Trophoblast cell (in vitro differentiated cells and primary cell): ENCODE measurements around the gene C2orf69.

Source experiments
- DNase-seq, 2 donors: peaks; one replicate each; pipeline ENCODE4 v3.0.0-alpha.2; 2016
- H2AFZ ChIP-seq: 2 replicates; pipeline ENCODE4 v1.6.1; 2013; ENCODE audit warnings: low read length, moderate library complexity, mild to moderate bottlenecking; ENCODE audit not compliant: insufficient read depth, poor library complexity
- H2AK5ac ChIP-seq: 2 replicates; pipeline ENCODE4 v1.6.1; 2013; ENCODE audit warnings: mild to moderate bottlenecking, low read length
- H2BK120ac ChIP-seq: 2 replicates; pipeline ENCODE4 v1.6.1; 2013; ENCODE audit warnings: low read length, mild to moderate bottlenecking, moderate library complexity; ENCODE audit not compliant: insufficient read depth, poor library complexity
- H2BK12ac ChIP-seq: 2 replicates; pipeline ENCODE4 v1.6.1; 2013; ENCODE audit warnings: mild to moderate bottlenecking, low read length, moderate library complexity
- H2BK5ac ChIP-seq: 2 replicates; pipeline ENCODE4 v1.6.1; 2013; ENCODE audit warnings: low read length, low read depth, moderate library complexity, mild to moderate bottlenecking; ENCODE audit not compliant: poor library complexity
- H3K14ac ChIP-seq: 2 replicates; pipeline ENCODE4 v1.6.1; 2013; ENCODE audit warnings: mild to moderate bottlenecking, low read length
- H3K18ac ChIP-seq: 2 replicates; pipeline ENCODE4 v1.6.1; 2013; ENCODE audit warnings: mild to moderate bottlenecking, low read length
- H3K23ac ChIP-seq: 2 replicates; pipeline ENCODE4 v1.6.1; 2013; ENCODE audit warnings: low read length
- H3K27ac ChIP-seq: 2 replicates; pipeline ENCODE4 v1.5.1; 2013; ENCODE audit warnings: low read depth, mild to moderate bottlenecking, inconsistent platforms, low read length, moderate library complexity
- H3K27me3 ChIP-seq: 2 replicates; pipeline ENCODE4 v1.6.1; 2013; ENCODE audit warnings: inconsistent platforms, mild to moderate bottlenecking, low read length, moderate library complexity; ENCODE audit not compliant: insufficient read depth
- H3K36me3 ChIP-seq, 2 experiments: 1 replicate in 1 of 2; 2 replicates in 1 of 2; pipeline ENCODE4 v1.6.1; 2013; ENCODE audit warnings: low read length in 2 of 2, mild to moderate bottlenecking in 2 of 2, moderate library complexity in 1 of 2; ENCODE audit not compliant: insufficient read depth in 2 of 2, control insufficient read depth in 1 of 2
- H3K4ac ChIP-seq: 2 replicates; pipeline ENCODE4 v1.6.1; 2013; ENCODE audit warnings: low read depth, mild to moderate bottlenecking, low read length, moderate library complexity
- H3K4me1 ChIP-seq, 2 experiments: 1 replicate in 1 of 2; 2 replicates in 1 of 2; pipeline ENCODE4 v1.6.1; 2013; ENCODE audit warnings: low read length in 2 of 2, mild to moderate bottlenecking in 2 of 2, moderate library complexity in 1 of 2; ENCODE audit not compliant: insufficient read depth in 2 of 2, control insufficient read depth in 1 of 2
- H3K4me2 ChIP-seq: 2 replicates; pipeline ENCODE4 v1.6.1; 2013; ENCODE audit warnings: inconsistent platforms, mild to moderate bottlenecking, low read length, moderate library complexity
- H3K4me3 ChIP-seq: 2 replicates; pipeline ENCODE4 v1.5.1; 2013; ENCODE audit warnings: mild to moderate bottlenecking, low read depth, low read length, inconsistent platforms
- H3K79me1 ChIP-seq: one replicate; pipeline ENCODE4 v1.6.1; 2013; ENCODE audit warnings: low read length
- H3K79me2 ChIP-seq: 2 replicates; pipeline ENCODE4 v1.6.1; 2013; ENCODE audit warnings: low read length, mild to moderate bottlenecking; ENCODE audit not compliant: control insufficient read depth, insufficient read depth, poor library complexity
- H3K9ac ChIP-seq: 2 replicates; pipeline ENCODE4 v1.6.1; 2013; ENCODE audit warnings: mild to moderate bottlenecking, low read length
- H3K9me3 ChIP-seq: 2 replicates; pipeline ENCODE4 v1.6.1; 2013; ENCODE audit warnings: low read depth, mild to moderate bottlenecking, control low read depth, inconsistent platforms, low read length; ENCODE audit not compliant: insufficient read depth
- H4K12ac ChIP-seq: 2 replicates; pipeline ENCODE4 v1.6.1; 2013; ENCODE audit warnings: low read depth, mild to moderate bottlenecking, low read length, moderate library complexity
- H4K8ac ChIP-seq: 2 replicates; pipeline ENCODE4 v1.6.1; 2013; ENCODE audit warnings: low read depth, mild to moderate bottlenecking, low read length, moderate library complexity
- H4K91ac ChIP-seq: one replicate; pipeline ENCODE4 v1.6.1; 2013; ENCODE audit warnings: low read depth, mild to moderate bottlenecking, low read length, moderate library complexity
- WGBS: extraction: QIAGEN DNeasy Blood & Tissue Kit; methylation state at CpG from one replicate; pipeline ENCODE4 v1.1.7; 2013; ENCODE audit warnings: missing lambda C conversion rate; ENCODE audit not compliant: insufficient read length, insufficient coverage; ENCODE audit errors: extremely low coverage; 5-methylcytosine and 5-hydroxymethylcytosine counted together

C2orf69 gene

GRCh38 chr2:199958014-199958413, 46.9 kb downstream of the C2orf69 start:
- no peak for DNase-seq
- Histone ChIP-seq H4K91ac (no peak overlapping the region), H3K9me3 (no peaks in the 10 kb centered on the region), H3K9ac (no peak overlapping the region), H3K27me3 (no peaks in the 10 kb centered on the region), H4K12ac (no peak overlapping the region), H2AK5ac (no peak overlapping the region), H3K14ac (no peak overlapping the region), H3K4me3 (no peak overlapping the region), H2BK120ac (no peak overlapping the region), H3K79me1 (peaks cover 10% of the 10 kb centered on the region), H2BK5ac (no peak overlapping the region), H2AFZ (no peak overlapping the region), H3K27ac (no peak overlapping the region), H4K8ac (no peak overlapping the region), H3K79me2 (peaks cover 14% of the 10 kb centered on the region), H3K23ac (no peak overlapping the region), H2BK12ac (no peak overlapping the region), H3K4me1 (peaks cover 0 to 8% of the 10 kb centered on the region in 2 experiments), H3K4ac (peak overlapping the region; percentile 78), H3K4me2 (no peak overlapping the region), H3K18ac (no peak overlapping the region), H3K36me3 (peaks cover 6 to 9% of the 10 kb centered on the region in 2 experiments)
- no CpG with 5 or more reads among the region's 4 CpGs for WGBS

DNA sequence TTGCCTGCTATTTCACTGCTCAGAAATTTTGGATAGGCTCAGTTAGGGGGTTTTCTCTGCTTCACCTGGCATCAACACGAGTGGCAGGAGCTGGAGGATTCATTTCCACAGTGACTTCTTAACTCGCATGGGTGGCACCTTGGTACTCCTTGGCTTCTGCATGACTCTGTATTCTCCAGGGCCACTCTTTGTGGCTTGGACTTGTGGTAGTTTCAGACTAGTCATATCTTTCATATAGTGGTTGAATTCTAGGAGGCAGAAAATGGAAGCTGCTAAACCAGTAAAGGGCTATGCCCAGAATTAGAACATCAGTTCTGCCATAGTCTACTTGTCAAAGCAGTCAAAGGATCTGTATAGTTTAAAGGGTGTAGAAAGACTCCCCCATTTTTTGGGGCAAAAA, 51.1 kb downstream of the C2orf69 start:
- DNase-seq, result no peak
- no peaks in the 10 kb centered on the region for H3K9me3 ChIP-seq
- peaks cover 14% of the 10 kb centered on the region in 2 experiments for H3K36me3 ChIP-seq
- no peak overlapping the region for H3K9ac ChIP-seq
- H4K12ac ChIP-seq, result no peak overlapping the region
- no peaks in the 10 kb centered on the region for H3K79me2 ChIP-seq
- H2AFZ ChIP-seq, result no peak overlapping the region
- no peak overlapping the region for H3K18ac ChIP-seq
- H3K4me1 ChIP-seq, result no peaks in the 10 kb centered on the region
- no peak overlapping the region for H2BK5ac ChIP-seq
- H3K27me3 ChIP-seq, result no peaks in the 10 kb centered on the region
- no peak overlapping the region for H3K23ac ChIP-seq
- H2AK5ac ChIP-seq, result no peak overlapping the region
- no peak overlapping the region for H2BK12ac ChIP-seq
- no CpG with 5 or more reads among the region's 2 CpGs for WGBS
- H2BK120ac ChIP-seq, result no peak overlapping the region
- no peaks in the 10 kb centered on the region for H3K79me1 ChIP-seq
- H3K27ac ChIP-seq, result no peak overlapping the region
- H3K4ac ChIP-seq, result no peak overlapping the region
- no peak overlapping the region for H3K4me3 ChIP-seq
- no peak overlapping the region for H3K14ac ChIP-seq
- no peak overlapping the region for H4K8ac ChIP-seq
- no peak overlapping the region for H4K91ac ChIP-seq
- H3K4me2 ChIP-seq, result no peak overlapping the region

DNA sequence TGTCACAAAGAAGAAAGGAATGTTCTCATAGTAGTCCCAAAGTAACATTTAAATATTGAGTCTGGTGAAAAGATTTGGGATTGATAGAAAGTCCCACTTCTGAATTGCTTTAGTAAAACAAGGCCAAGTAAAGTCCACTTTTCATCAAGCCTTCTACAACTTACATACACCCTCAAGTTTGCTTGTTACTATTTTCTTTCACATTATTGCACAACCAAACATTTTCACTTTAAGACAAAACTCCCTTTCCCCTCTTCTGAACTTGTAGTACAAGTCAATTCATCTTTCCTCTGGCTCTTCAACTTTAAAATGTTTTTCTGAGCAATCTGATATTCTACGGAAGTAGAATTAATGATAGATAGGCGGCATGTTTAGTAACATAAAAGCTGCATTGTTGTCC, 55.3 kb downstream of the C2orf69 start:
- H3K27me3 ChIP-seq, result no peaks in the 10 kb centered on the region
- H3K79me2 ChIP-seq, result no peaks in the 10 kb centered on the region
- H3K4ac ChIP-seq, result no peak overlapping the region
- no peak overlapping the region for H2AK5ac ChIP-seq
- no CpG with 5 or more reads among the region's 2 CpGs for WGBS
- H3K36me3 ChIP-seq, result peaks cover 11 to 13% of the 10 kb centered on the region in 2 experiments
- no peak overlapping the region for H3K9ac ChIP-seq
- H3K79me1 ChIP-seq, result no peaks in the 10 kb centered on the region
- H2BK12ac ChIP-seq, result no peak overlapping the region
- no peak overlapping the region for H2BK5ac ChIP-seq
- no peak overlapping the region for H4K91ac ChIP-seq
- H3K18ac ChIP-seq, result no peak overlapping the region
- no peaks in the 10 kb centered on the region for H3K4me1 ChIP-seq
- no peak overlapping the region for H4K12ac ChIP-seq
- H3K27ac ChIP-seq, result no peak overlapping the region
- H3K23ac ChIP-seq, result no peak overlapping the region
- H3K14ac ChIP-seq, result no peak overlapping the region
- no peaks in the 10 kb centered on the region for H3K9me3 ChIP-seq
- H4K8ac ChIP-seq, result no peak overlapping the region
- no peak overlapping the region for H3K4me2 ChIP-seq
- H2BK120ac ChIP-seq, result no peak overlapping the region
- H2AFZ ChIP-seq, result no peak overlapping the region
- DNase-seq, result no peak
- H3K4me3 ChIP-seq, result no peak overlapping the region

DNA sequence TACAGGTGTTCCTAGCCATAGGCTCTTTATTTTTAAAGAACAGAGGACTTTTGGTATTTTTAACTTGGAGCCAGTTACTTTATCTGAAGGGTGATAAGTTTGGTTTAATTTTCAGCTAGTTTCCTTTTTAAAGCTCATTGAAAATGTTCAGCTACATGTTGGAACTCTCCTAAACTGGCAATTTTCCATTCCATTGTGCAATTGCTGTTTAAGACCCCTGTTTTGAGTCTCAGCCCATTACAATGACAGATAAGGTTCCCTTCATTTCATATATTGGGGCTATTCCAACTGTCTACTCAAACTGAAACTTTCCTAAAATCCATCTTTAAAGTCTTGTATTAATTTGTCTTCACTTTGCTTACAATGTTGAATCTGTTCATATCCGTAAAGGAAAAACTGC, 55.9 kb downstream of the C2orf69 start:
- Histone ChIP-seq H4K8ac (no peak overlapping the region), H3K9ac (no peak overlapping the region), H3K4me3 (no peak overlapping the region), H3K79me1 (no peaks in the 10 kb centered on the region), H2BK5ac (no peak overlapping the region), H2BK120ac (no peak overlapping the region), H3K36me3 (peaks cover 11 to 13% of the 10 kb centered on the region in 2 experiments), H3K27me3 (no peaks in the 10 kb centered on the region), H3K9me3 (no peaks in the 10 kb centered on the region), H4K91ac (no peak overlapping the region), H3K14ac (no peak overlapping the region), H3K4ac (no peak overlapping the region), H3K18ac (no peak overlapping the region), H2BK12ac (no peak overlapping the region), H2AFZ (no peak overlapping the region), H4K12ac (no peak overlapping the region), H3K4me2 (no peak overlapping the region), H3K79me2 (no peaks in the 10 kb centered on the region), H2AK5ac (no peak overlapping the region), H3K23ac (no peak overlapping the region), H3K27ac (no peak overlapping the region), H3K4me1 (no peaks in the 10 kb centered on the region)
- no CpG with 5 or more reads among the region's 1 CpG for WGBS
- DNase-seq, result no peak
